Astrocyte of the spinal cord (primary cell): ENCODE measurements around the gene SBNO2.

Experiments used
- DNase-seq: peaks from one replicate; pipeline ENCODE4 v3.0.0; 2011; ENCODE audit warnings: low read depth, low spot score
- H3K4me3 ChIP-seq: 2 replicates; pipeline ENCODE4 v1.5.1; 2011; ENCODE audit warnings: low read depth, mild to moderate bottlenecking, low read length, moderate library complexity
- CTCF ChIP-seq: IDR thresholded peaks from 2 replicates; pipeline ENCODE4 v1.5.1; 2012; ENCODE audit warnings: low read depth, mild to moderate bottlenecking, low read length, inconsistent platforms
- in situ Hi-C: cut with HindIII; loops from 2 replicates; pipeline ENCODE4 v1.10.0; 2017; ENCODE audit warnings: low sequenced_read_pairs

Gene SBNO2

DNA sequence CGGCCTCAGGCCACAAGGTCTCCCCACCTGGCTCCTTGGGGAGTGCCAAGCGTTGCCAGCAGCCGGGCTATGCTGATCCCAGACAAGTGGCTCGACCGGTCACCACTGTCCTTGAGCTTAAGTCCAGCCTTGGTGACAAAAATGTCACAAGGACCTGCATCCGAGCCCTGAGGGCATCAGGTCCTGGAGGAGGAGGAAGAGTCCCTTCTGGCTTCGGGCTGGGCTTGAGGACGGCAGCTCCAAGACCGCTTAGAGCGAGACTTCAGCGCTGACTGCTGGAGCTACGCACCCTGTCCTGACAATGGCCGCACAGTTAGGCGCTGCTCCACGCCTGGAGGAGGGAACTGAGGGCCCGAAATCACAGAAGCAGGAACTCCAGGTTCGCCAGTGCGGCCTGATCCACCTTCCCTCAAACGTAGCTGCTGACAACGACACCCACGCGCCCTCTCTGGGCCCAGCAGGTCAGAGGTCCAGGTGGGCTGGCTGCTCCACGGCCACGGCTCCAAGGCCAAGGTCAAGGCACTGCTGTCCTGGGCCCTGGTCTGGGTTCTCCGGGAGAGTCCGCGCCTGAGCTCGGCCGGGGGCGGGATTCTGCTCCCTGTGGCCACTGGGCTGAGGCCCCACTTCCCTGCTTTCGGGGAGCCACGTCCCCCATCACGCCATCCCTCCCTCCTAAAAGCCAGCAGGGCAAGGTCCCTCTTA, 7.0 kb downstream of the SBNO2 start:
- no peak for DNase-seq
- in situ Hi-C loops: no loop called here
- no peak overlapping the region for H3K4me3 ChIP-seq
- TF ChIP-seq CTCF: no peak

- no peak for TF ChIP-seq CTCF
- DNase-seq: no peak
- in situ Hi-C loops: no loop called here
- H3K4me3 ChIP-seq: no peak overlapping the region
These were observed 9.2 kb downstream of the SBNO2 start for GRCh38 chr19:1164684-1165531.

GRCh38 chr19:1163934-1164683, 10.0 kb downstream of the SBNO2 start:
- in situ Hi-C loops: no loop called here
- no peak for DNase-seq
- H3K4me3 ChIP-seq: no peak overlapping the region
- no peak for TF ChIP-seq CTCF

DNA sequence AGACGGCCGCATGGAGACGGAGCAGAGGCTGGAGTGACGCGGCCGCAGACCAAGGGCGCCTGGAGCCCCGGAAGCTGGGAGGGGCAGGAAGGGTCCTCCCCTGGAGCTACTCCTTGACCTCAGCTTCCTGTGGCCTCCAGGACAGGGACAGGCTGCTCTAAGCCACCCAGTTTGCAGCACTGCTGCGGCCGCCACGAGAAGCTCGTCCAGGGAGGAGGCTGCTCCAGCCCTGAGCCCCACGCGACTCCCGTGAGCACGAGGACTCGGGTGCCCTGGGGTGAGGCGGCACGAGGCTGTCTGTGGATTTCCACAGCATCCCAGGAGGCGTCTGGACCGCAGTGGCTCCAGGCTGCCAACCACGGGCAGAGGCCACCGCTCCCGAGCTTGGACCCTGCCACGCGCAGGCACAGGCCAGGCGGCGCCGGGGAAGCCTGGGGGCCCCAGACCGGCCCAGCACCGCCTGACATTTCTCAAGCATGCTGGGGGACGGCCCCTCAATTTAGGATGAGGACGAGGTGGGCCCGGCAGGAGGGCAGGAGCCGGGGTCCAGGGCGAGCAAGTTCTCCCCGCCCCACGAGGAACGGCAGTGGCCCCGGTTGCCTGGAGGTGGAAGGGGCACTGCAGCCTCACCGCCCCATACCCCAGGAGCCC, 10.7 kb downstream of the SBNO2 start:
- no peak overlapping the region for H3K4me3 ChIP-seq
- no peak for TF ChIP-seq CTCF
- in situ Hi-C loops: no loop called here
- DNase-seq: no peak

- H3K4me3 ChIP-seq: no peak overlapping the region
- no peak for TF ChIP-seq CTCF
- no peak for DNase-seq
- in situ Hi-C loops: no loop called here
These were observed 11.4 kb downstream of the SBNO2 start for GRCh38 chr19:1162404-1163282.

- no peak overlapping the region for H3K4me3 ChIP-seq
- TF ChIP-seq CTCF: no peak
- DNase-seq: no peak
- in situ Hi-C loops: no loop called here
These were observed 12.4 kb downstream of the SBNO2 start for GRCh38 chr19:1161716-1162115.
